Neural progenitor cell (in vitro differentiated cells): ENCODE results near the gene SCN1A.

Experiments
- EZH2 ChIP-seq: fragments of 200-600 bp; sonication (generic); IDR thresholded peaks from 2 replicates; pipeline ENCODE4 v1.6.1; 2017; ENCODE audit warnings: antibody characterized with exemption, mild to moderate bottlenecking, moderate library complexity
- TF ChIP-seq, protein P1 (sequence below): fragments of 200-600 bp; sonication (generic); IDR thresholded peaks from 2 replicates; pipeline ENCODE4 v1.5.1; 2017; ENCODE audit warnings: antibody characterized with exemption, mild to moderate bottlenecking

DNA sequence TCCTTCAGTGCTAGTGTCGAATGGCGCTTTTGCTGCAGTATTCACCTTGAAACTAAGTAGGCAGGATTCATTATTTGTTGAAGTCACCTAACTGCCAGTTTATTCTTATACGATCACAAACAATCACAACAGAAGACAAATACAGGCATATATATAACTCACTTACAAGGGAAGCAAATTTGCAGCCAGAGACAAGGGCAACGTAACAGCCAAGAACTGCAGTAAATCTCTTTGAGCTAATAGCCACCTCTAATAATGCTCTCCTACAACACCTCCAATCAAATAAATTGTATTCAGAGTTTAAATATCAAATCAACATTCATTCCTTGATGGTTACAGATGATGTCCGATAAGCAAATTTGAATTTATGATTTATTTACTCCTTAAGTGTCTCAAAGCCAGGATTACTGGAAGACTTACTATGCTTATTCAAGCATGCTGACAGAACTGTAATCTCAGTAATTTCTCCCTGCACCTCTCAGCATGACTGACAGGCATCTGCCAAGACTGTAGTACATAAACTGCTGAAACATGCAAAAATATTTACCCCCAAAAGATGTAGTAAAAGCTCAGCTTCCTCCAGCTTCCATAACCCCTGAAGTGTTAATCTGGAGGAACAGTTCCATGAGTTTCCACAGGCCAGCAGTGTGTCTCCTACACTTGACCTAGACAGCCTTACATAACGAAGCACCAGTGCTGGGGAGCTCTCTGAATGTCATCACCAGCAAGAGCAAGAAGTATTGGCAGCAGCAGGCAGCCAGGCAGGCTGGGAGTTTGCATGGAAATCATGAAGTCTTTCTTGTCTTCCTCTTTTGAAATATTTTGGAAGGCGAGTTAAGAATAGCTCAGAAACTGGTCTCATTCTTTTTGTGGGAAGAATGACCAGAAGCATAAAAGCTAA, 20.9 kb upstream of the SCN1A start:
- TF ChIP-seq, protein P1, sequence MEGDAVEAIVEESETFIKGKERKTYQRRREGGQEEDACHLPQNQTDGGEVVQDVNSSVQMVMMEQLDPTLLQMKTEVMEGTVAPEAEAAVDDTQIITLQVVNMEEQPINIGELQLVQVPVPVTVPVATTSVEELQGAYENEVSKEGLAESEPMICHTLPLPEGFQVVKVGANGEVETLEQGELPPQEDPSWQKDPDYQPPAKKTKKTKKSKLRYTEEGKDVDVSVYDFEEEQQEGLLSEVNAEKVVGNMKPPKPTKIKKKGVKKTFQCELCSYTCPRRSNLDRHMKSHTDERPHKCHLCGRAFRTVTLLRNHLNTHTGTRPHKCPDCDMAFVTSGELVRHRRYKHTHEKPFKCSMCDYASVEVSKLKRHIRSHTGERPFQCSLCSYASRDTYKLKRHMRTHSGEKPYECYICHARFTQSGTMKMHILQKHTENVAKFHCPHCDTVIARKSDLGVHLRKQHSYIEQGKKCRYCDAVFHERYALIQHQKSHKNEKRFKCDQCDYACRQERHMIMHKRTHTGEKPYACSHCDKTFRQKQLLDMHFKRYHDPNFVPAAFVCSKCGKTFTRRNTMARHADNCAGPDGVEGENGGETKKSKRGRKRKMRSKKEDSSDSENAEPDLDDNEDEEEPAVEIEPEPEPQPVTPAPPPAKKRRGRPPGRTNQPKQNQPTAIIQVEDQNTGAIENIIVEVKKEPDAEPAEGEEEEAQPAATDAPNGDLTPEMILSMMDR: no peak
- no peak for TF ChIP-seq EZH2
